MCF 10A (cell line): Measurements from ENCODE around the gene UBE2D3. TPM values are rescaled to one million over a fixed set of nuclear protein-coding genes. Genes with fewer than 3 reads are reported as not detected.

Source experiments
- BruUV-seq: library from RNA; stranded (reverse); fragments of 400-500 nt; replicated peaks from 2 replicates; lab custom pipeline; 2021; lab: Mats Ljungman, UMichigan
- CTCF ChIA-PET: fragments of 300-600 bp; sonication (Branson Sonifier 250); formaldehyde crosslinking; extraction: SDS; loops from one replicate; lab custom pipeline; 2021; ENCODE audit warnings: antibody characterized with exemption, inconsistent platforms; lab: Yijun Ruan, JAX
- POLR2A ChIA-PET: fragments of 300-600, 350-650 bp; sonication (Branson Sonifier 250); formaldehyde crosslinking; extraction: SDS; loops from one replicate; lab custom pipeline; 2020; ENCODE audit warnings: antibody characterized with exemption, inconsistent platforms; lab: Yijun Ruan, JAX
- DNase-seq: peaks from one replicate; pipeline ENCODE4 v3.0.0-alpha.2; 2018; ENCODE audit not compliant: unreplicated experiment
- H3K27ac Mint-ChIP-seq: one replicate; pipeline ENCODE4 v1.8.0; 2022; ENCODE audit warnings: mild to moderate bottlenecking, low read depth, mixed read lengths; ENCODE audit not compliant: unreplicated experiment
- H3K27me3 Mint-ChIP-seq: one replicate; pipeline ENCODE4 v1.8.0; 2022; ENCODE audit warnings: mixed read lengths; ENCODE audit not compliant: insufficient read depth, unreplicated experiment
- H3K36me3 Mint-ChIP-seq: one replicate; pipeline ENCODE4 v1.8.0; 2022; ENCODE audit warnings: mild to moderate bottlenecking, moderate library complexity, mixed read lengths; ENCODE audit not compliant: insufficient read depth, unreplicated experiment
- H3K4me1 Mint-ChIP-seq: one replicate; pipeline ENCODE4 v1.8.0; 2022; ENCODE audit warnings: mixed read lengths; ENCODE audit not compliant: insufficient read depth, unreplicated experiment
- H3K4me3 Mint-ChIP-seq: one replicate; pipeline ENCODE4 v1.8.0; 2022; ENCODE audit warnings: mild to moderate bottlenecking, moderate library complexity, mixed read lengths; ENCODE audit not compliant: unreplicated experiment
- H3K9me3 Mint-ChIP-seq: one replicate; pipeline ENCODE4 v1.8.0; 2022; ENCODE audit warnings: mixed read lengths; ENCODE audit not compliant: unreplicated experiment
- CTCF ChIP-seq: fragments of 200-600 bp; IDR thresholded peaks from one replicate; pipeline ENCODE4 v1.8.0; 2022; ENCODE audit warnings: antibody characterized with exemption, mild to moderate bottlenecking; ENCODE audit not compliant: unreplicated experiment
- intact Hi-C: fragments of 100-400 bp; cut with micrococcal nuclease; formaldehyde crosslinking; loops from 2 replicates; pipeline ENCODE4 v1.14.1; 2022
- total RNA-seq: library from RNA; stranded (reverse); gene quantifications from 2 replicates; pipeline ENCODE4 v1.2.3, GENCODE V29; 2022

The UBE2D3 gene
- total RNA-seq, 1 experiment from 2014 or later = 505 TPM

DNA sequence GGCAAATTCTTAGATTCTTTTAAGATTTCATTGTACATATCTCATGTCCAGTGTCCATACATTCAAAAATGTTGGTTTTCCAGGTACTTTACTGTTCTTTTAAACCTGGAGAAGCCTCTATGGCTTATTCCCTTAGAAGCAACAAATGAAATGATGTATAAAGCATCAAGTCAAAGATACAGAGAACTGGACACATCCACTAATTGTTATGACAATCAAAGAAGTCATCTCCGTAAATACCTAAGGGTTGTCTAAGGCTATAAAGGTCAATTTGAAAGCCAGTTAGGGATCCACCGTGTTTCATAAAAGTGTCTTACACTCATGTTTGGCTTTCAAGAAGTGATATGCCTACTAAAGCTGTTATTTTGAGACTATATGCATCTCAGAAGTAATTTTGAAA lies 32.4 kb downstream of the UBE2D3 start:
- no peaks in the 10 kb centered on the region for H3K9me3 Mint-ChIP-seq
- H3K27ac Mint-ChIP-seq = no peak overlapping the region
- DNase-seq = no peak
- intact Hi-C loops = no loop called here
- peaks cover 95% of the 10 kb centered on the region for H3K36me3 Mint-ChIP-seq
- BruUV-seq = no TSS peak
- CTCF ChIA-PET = no interaction called here
- no peak for TF ChIP-seq CTCF
- H3K4me1 Mint-ChIP-seq = peaks cover 5% of the 10 kb centered on the region
- H3K27me3 Mint-ChIP-seq = no peaks in the 10 kb centered on the region
- no peak overlapping the region for H3K4me3 Mint-ChIP-seq
- POLR2A ChIA-PET = interaction anchor here (1.2 kb wide), 1 partner anchor 33 kb away, joined by 5 read pairs; the partner anchor contains the start of gene UBE2D3

DNA sequence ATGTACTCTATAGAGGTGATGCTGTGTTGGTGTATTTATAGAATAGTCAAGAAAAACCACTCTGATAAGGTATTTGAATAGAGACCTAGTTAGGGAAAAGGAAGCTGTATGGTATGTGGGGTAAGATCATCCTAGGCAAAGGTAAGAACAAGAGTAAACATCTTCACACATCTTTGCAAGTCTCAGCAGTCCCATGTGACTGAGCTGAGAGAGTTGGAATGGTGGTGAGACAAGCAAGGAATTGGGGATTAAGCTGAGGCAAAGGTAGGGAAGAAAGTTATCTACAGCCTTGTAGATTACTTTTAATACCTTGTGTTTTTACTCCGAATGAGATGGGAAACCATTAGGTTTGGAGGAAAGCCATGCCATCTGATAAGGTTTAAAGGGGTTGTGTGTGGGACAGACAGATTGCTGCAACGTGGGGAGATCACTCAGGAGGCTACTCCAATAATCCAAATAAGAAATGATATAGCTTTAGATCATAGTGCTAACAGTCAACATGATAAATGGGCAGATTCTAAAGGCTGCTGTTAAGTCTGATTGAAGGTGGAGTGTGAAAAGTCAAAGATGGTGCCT lies 34.9 kb downstream of the UBE2D3 start:
- Mint-ChIP-seq H3K9me3 (no peaks in the 10 kb centered on the region), H3K27me3 (no peaks in the 10 kb centered on the region), H3K4me1 (peaks cover 5% of the 10 kb centered on the region), H3K36me3 (peaks cover 81% of the 10 kb centered on the region), H3K4me3 (no peak overlapping the region), H3K27ac (no peak overlapping the region)
- TF ChIP-seq CTCF = no peak
- BruUV-seq = no TSS peak
- intact Hi-C loops = no loop called here
- DNase-seq = no peak
- POLR2A ChIA-PET = interaction anchor here (0.5 to 5.9 kb wide), 9 partner anchors 10 to 287 kb away, joined by 3 to 46 read pairs (median 3); partner anchors contain the start of gene UBE2D3
- CTCF ChIA-PET = interaction anchor here (1.0 to 1.5 kb wide), 3 partner anchors 11 to 171 kb away, joined by 3 to 4 read pairs (median 4); no protein-coding TSS in a partner anchor

- Mint-ChIP-seq H3K27ac (no peak overlapping the region), H3K4me3 (no peak overlapping the region), H3K36me3 (peaks cover 78% of the 10 kb centered on the region), H3K4me1 (no peaks in the 10 kb centered on the region), H3K27me3 (no peaks in the 10 kb centered on the region), H3K9me3 (no peaks in the 10 kb centered on the region)
- intact Hi-C loops = no loop called here
- POLR2A ChIA-PET = interaction anchor here (1.5 to 5.9 kb wide), 5 partner anchors 10 to 171 kb away, joined by 3 to 46 read pairs (median 7); partner anchors contain the start of gene MANBA
- CTCF ChIA-PET = no interaction called here
- BruUV-seq = no TSS peak
- TF ChIP-seq CTCF = no peak
- DNase-seq = no peak
Observed at GRCh38 chr4:102791318-102791835, 36.0 kb downstream of the UBE2D3 start.

DNA sequence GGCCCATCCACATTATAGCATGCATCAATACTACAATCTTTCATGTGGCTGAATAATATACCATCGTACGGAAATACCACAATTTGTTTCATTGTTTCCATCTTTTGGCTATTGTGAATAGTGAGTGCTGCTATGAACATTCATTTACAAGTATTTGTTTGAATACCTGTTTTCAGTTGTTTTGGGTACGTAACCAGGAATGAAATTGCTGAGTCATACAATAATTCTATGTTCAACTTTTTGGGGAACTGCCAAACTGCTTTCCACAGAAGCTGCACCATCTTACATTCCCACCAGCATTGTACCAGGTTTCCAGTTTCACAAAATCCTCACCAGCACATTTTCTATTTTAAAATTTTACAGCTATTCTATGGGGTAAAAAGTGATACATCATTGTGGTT lies 38.0 kb downstream of the UBE2D3 start:
- Mint-ChIP-seq H3K4me1 (no peaks in the 10 kb centered on the region), H3K27ac (peak overlapping the region; percentile 46), H3K4me3 (no peak overlapping the region), H3K27me3 (no peaks in the 10 kb centered on the region), H3K9me3 (no peaks in the 10 kb centered on the region), H3K36me3 (peaks cover 58% of the 10 kb centered on the region)
- ChIA-PET POLR2A (interaction anchor here (0.7 to 5.9 kb wide), 13 partner anchors 8 to 169 kb away, joined by 3 to 46 read pairs (median 7); partner anchors contain the start of genes MANBA and UBE2D3), CTCF (interaction anchor here (0.5 to 0.6 kb wide), 2 partner anchors 171 to 868 kb away, joined by 4 to 5 read pairs; no protein-coding TSS in a partner anchor)
- intact Hi-C loops = loop anchor here (5.0 kb wide), 1 partner anchor 167 kb away; no protein-coding TSS in a partner anchor
- no peak for TF ChIP-seq CTCF
- no TSS peak for BruUV-seq
- peak; percentile 69 for DNase-seq
